ENCODE measurements around the gene KRT72. TPM values are rescaled to one million over a fixed set of nuclear protein-coding genes. Genes with fewer than 3 reads are reported as not detected.

Gene KRT72
- not detected in 2 replicates for total RNA-seq

DNA sequence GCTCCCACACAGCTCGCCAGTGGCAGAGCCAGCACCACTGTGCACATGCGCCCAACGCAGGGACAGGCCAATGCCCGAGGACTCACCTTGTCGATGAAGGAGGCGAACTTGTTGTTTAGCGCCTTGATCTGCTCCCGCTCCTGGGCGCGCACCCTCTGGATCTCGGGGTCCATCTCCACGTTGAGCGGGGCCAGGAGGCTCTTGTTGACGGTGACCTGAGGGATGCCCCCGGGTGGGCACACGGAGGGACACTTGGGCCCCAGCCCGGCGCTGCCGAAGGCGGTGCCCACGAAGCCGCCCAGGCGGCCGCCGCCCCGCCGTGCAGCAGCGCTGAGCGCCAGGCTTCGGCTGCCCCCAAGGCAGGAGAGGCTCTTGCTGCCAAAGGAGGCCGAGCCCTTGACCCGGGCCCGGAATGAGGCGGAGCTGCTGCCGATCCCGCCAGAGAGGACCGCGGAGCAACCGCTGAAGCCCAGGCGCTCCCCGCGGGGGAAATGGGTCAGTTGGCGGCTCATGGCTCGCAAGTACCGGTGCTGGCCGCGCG is at the start of gene KRT72:
TSS of gene KRT72 (minus strand) at position 523 of the 541 bp plus-strand sequence. CDS start at position 512, 11 bp downstream.
- H3K4me3 ChIP-seq (ENCODE audit: low read depth, low read length): no peak within 1 kb of the TSS
- no peak for TF ChIP-seq CTCF (IDR thresholded peaks at IDR 0.05; ENCODE audit: insufficient read depth, low read depth, low read length)
- no peak for DNase-seq (ENCODE audit: low read depth)

- peak; percentile 51 for DNase-seq (ENCODE audit: low read depth)
- TF ChIP-seq CTCF (IDR thresholded peaks at IDR 0.05; ENCODE audit: insufficient read depth, low read depth, low read length): no peak
- H3K4me3 ChIP-seq (ENCODE audit: low read depth, low read length): no peak overlapping the region
Observed at GRCh38 chr12:52650520-52651081, 49.3 kb upstream of the KRT72 start.

DNA sequence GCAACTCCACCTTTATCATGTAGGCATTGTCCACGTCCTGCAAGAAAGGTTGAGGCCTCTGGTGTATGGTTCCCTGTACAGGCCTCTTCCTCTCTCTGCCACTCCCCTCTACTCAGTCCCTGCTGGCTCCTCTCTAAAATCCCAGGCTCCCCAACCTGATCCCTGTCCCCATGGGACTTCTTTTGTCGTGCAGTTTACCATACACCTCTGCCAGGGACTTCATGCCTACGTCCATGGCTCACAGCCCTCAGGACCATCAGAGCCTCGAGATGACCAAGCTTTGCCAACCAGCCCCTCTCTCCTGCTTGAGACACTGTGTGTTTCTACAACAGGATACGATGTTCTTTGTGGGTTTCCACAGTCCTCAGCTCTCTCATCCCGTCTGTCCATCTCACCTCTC is 47.8 kb upstream of the KRT72 start:
- no peak overlapping the region for H3K4me3 ChIP-seq (ENCODE audit: low read depth, low read length)
- DNase-seq (ENCODE audit: low read depth): no peak
- TF ChIP-seq CTCF (IDR thresholded peaks at IDR 0.05; ENCODE audit: insufficient read depth, low read depth, low read length): no peak

- no peak for DNase-seq (ENCODE audit: low read depth)
- no peak for TF ChIP-seq CTCF (IDR thresholded peaks at IDR 0.05; ENCODE audit: insufficient read depth, low read depth, low read length)
- no peak overlapping the region for H3K4me3 ChIP-seq (ENCODE audit: low read depth, low read length)
Observed at GRCh38 chr12:52648012-52648550, 46.8 kb upstream of the KRT72 start.

GRCh38 chr12:52647601-52648000 is 46.3 kb upstream of the KRT72 start:
- TF ChIP-seq CTCF (IDR thresholded peaks at IDR 0.05; ENCODE audit: insufficient read depth, low read depth, low read length): no peak
- DNase-seq (ENCODE audit: low read depth): no peak
- H3K4me3 ChIP-seq (ENCODE audit: low read depth, low read length): no peak overlapping the region

- no peak overlapping the region for H3K4me3 ChIP-seq (ENCODE audit: low read depth, low read length)
- DNase-seq (ENCODE audit: low read depth): no peak
- no peak for TF ChIP-seq CTCF (IDR thresholded peaks at IDR 0.05; ENCODE audit: insufficient read depth, low read depth, low read length)
Observed at GRCh38 chr12:52646613-52647012, 45.4 kb upstream of the KRT72 start.

Measured in fibroblast of villous mesenchyme (primary cell).